Measurements from ENCODE around the gene NOL4L.

Gene NOL4L

GRCh38 chr20:32453467-32454163, 131.5 kb downstream of the NOL4L start:
- DNase-seq = no peak

GRCh38 chr20:32452776-32453466, 132.2 kb downstream of the NOL4L start:
- DNase-seq = no peak

- DNase-seq = no peak
These were observed 133.3 kb downstream of the NOL4L start for GRCh38 chr20:32451682-32452461.

- no peak for DNase-seq
These were observed 133.8 kb downstream of the NOL4L start for GRCh38 chr20:32451340-32451681.

GRCh38 chr20:32450484-32451061, 134.6 kb downstream of the NOL4L start:
- no peak for DNase-seq

- DNase-seq = no peak
These were observed 135.2 kb downstream of the NOL4L start for GRCh38 chr20:32449890-32450401.

GRCh38 chr20:32449057-32449889, 135.9 kb downstream of the NOL4L start:
- no peak for DNase-seq

GRCh38 chr20:32448306-32449056, 136.7 kb downstream of the NOL4L start:
- DNase-seq = no peak

GRCh38 chr20:32447136-32448027, 137.8 kb downstream of the NOL4L start:
- DNase-seq = no peak

- no peak for DNase-seq
These were observed 138.6 kb downstream of the NOL4L start for GRCh38 chr20:32446301-32447100.

- no peak for DNase-seq
These were observed 139.4 kb downstream of the NOL4L start for GRCh38 chr20:32445539-32446273.

- DNase-seq = no peak
These were observed 140.5 kb downstream of the NOL4L start for GRCh38 chr20:32444474-32445220.

- no peak for DNase-seq
These were observed 141.7 kb downstream of the NOL4L start for GRCh38 chr20:32443386-32443974.

- DNase-seq = no peak
These were observed 142.3 kb downstream of the NOL4L start for GRCh38 chr20:32442630-32443373.

- DNase-seq = no peak
These were observed 143.5 kb downstream of the NOL4L start for GRCh38 chr20:32441638-32442037.

- no peak for DNase-seq
These were observed 144.4 kb downstream of the NOL4L start for GRCh38 chr20:32440758-32441078.

All from activated CD4-positive, alpha-beta T cell treated with anti-CD3 and anti-CD28 coated beads for 48 hours (primary cell).